HG03159 (cell line): ENCODE results near the gene KRIT1.

ENCODE experiments used
- ATAC-seq: cut with Tn5 transposase; IDR thresholded peaks from one replicate; pipeline ENCODE4 v1.9.1; 2021; ENCODE audit warnings: mild to moderate bottlenecking, moderate library complexity; ENCODE audit not compliant: unreplicated experiment

Gene KRIT1

GRCh38 chr7:92156990-92157389, 88.7 kb downstream of the KRIT1 start:
- no peak for ATAC-seq

DNA sequence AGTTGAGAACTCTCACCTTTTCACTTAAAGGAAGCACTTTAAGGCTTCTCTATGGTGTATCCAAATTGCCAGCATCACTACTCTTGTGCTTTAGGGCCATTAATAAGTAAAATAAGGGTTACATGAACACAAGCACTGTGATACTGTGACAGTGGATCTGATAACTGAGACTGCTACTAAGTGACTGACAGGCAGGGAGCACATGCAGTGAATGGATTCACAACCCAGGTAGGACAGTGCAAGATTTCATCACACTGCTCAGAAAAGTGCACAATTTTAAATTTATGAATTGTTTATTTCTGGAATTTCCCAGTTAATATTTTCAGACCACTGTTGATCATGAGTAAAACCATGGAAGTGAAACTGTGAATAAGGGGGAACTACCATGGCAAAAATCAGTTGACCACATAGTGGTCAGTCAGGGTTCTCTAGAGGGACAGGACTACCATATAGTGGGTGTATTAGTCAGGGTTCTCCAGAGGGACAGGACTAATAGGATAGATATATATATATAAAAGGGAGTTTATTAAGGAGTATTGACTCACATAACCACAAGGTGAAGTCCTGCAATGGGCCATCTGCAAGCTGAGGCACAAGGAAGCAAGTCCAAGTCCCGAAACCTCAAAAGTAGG, 90.5 kb downstream of the KRIT1 start:
- ATAC-seq: no peak

GRCh38 chr7:92150450-92151017, 95.2 kb downstream of the KRIT1 start:
- ATAC-seq: no peak

DNA sequence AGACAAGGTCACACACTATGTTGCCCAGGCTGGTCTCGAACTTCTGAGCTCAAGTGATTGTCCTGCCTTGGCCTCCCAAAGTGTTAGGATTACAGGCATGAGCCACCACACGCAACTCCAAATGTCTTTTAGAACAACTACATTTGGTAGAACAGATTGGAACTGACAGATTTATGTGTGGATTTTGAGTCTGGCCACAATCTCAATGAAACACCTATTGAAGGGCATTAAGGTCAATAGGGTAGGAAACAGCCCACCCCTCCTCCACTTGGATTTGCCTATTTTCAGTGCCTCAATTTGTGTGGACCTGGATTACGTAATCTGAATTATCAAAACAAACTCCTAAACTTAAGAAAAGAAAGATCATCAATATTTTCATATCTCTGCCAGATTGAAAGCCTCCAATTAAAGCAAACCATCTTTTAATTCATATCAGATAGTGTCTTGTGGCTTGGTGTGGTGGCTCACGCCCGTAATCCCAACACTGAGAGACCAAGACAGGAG, 95.9 kb downstream of the KRIT1 start:
- ATAC-seq: no peak
